Vagina (tissue), 2 donors: ENCODE measurements around the gene SIDT2. TPM values are rescaled to one million over a fixed set of nuclear protein-coding genes. Genes with fewer than 3 reads are reported as not detected.

ENCODE experiments used
- DNase-seq, 2 donors: peaks; one replicate each; pipeline ENCODE4 v3.0.0-alpha.2; 2017; ENCODE audit errors: extremely low spot score in 2 of 2
- H3K27ac ChIP-seq: fragments of 200-600 bp; sonication (generic); one replicate; pipeline ENCODE4 v1.5.1; 2019
- H3K27me3 ChIP-seq: fragments of 200-600 bp; sonication (generic); one replicate; pipeline ENCODE4 v1.5.1; 2019
- H3K36me3 ChIP-seq, 2 donors: fragments of 200-600 bp; sonication (generic); one replicate each; pipeline ENCODE4 v1.5.1; 2017 to 2019
- H3K4me1 ChIP-seq: fragments of 200-600 bp; sonication (generic); one replicate; pipeline ENCODE4 v1.5.1; 2019
- H3K4me3 ChIP-seq, 2 donors: fragments of 200-600 bp; sonication (generic); 1 replicate in 1 of 2; 2 replicates in 1 of 2; pipeline ENCODE4 v1.5.1; 2016 to 2019
- H3K9me3 ChIP-seq: fragments of 200-600 bp; sonication (generic); one replicate; pipeline ENCODE4 v1.5.1; 2019
- CTCF ChIP-seq, 3 experiments: fragments of 450-650 bp in 2 of 3; fragments of 200-600 bp in 1 of 3; sonication (generic) in 1 of 3; IDR thresholded peaks; one replicate each; pipeline ENCODE4 v1.5.1; 2017 to 2019; ENCODE audit warnings: antibody characterized with exemption in 3 of 3, mild to moderate bottlenecking in 2 of 3, moderate library complexity in 2 of 3
- POLR2A ChIP-seq, 2 donors: fragments of 450-650 bp; IDR thresholded peaks; one replicate each; pipeline ENCODE4 v1.6.1; 2017; ENCODE audit warnings: antibody characterized with exemption in 2 of 2, mild to moderate bottlenecking in 2 of 2, moderate library complexity in 2 of 2
- POLR2AphosphoS5 ChIP-seq, 2 donors: sonication (generic); formaldehyde crosslinking; IDR thresholded peaks; one replicate each; pipeline ENCODE4 v1.9.0; 2017; ENCODE audit warnings: antibody characterized with exemption in 2 of 2, mild to moderate bottlenecking in 2 of 2, low read depth in 1 of 2; ENCODE audit not compliant: insufficient read depth in 1 of 2
- intact Hi-C: fragments of 100-400 bp; cut with DNase I; formaldehyde crosslinking; loops from one replicate; pipeline ENCODE4 v1.15.1; 2023
- total RNA-seq: library from RNA; depleted of rRNA; stranded (reverse); fragments of >200 nt; gene quantifications from one replicate; pipeline ENCODE4 v1.2.3, GENCODE V29; 2016

Gene SIDT2
- total RNA-seq, 1 donor from 2014 or later, result 24.8 TPM

- TF ChIP-seq POLR2A (IDR thresholded peaks at IDR 0.05), result no peak
- no peak for TF ChIP-seq POLR2AphosphoS5 (IDR thresholded peaks at IDR 0.05; ENCODE audit: insufficient read depth in 1 of 2, low read depth in 1 of 2)
- no peak for TF ChIP-seq CTCF (IDR thresholded peaks at IDR 0.05)
- no peak for DNase-seq
- H3K27me3 ChIP-seq, result no peaks in the 10 kb centered on the region
- H3K9me3 ChIP-seq, result no peaks in the 10 kb centered on the region
- H3K4me1 ChIP-seq, result peaks cover 5% of the 10 kb centered on the region
- H3K36me3 ChIP-seq, result peaks cover 2 to 48% of the 10 kb centered on the region in 2 donors
- intact Hi-C loops, result no loop called here
- no peak overlapping the region for H3K27ac ChIP-seq
- no peak overlapping the region for H3K4me3 ChIP-seq
Observed at GRCh38 chr11:117192401-117192875, 13.9 kb downstream of the SIDT2 start.

- DNase-seq, result no peak
- TF ChIP-seq POLR2A (IDR thresholded peaks at IDR 0.05), result no peak
- Histone ChIP-seq H3K27me3 (no peaks in the 10 kb centered on the region), H3K27ac (no peak overlapping the region), H3K36me3 (peaks cover 2 to 44% of the 10 kb centered on the region in 2 donors), H3K9me3 (no peaks in the 10 kb centered on the region), H3K4me1 (peaks cover 15% of the 10 kb centered on the region), H3K4me3 (no peak overlapping the region)
- intact Hi-C loops, result no loop called here
Observed at GRCh38 chr11:117193130-117194020, 14.8 kb downstream of the SIDT2 start.

- intact Hi-C loops, result no loop called here
- Histone ChIP-seq H3K4me3 (no peak overlapping the region), H3K9me3 (no peaks in the 10 kb centered on the region), H3K27me3 (no peaks in the 10 kb centered on the region), H3K4me1 (peaks cover 21% of the 10 kb centered on the region), H3K27ac (no peak overlapping the region), H3K36me3 (peaks cover 2 to 36% of the 10 kb centered on the region in 2 donors)
- DNase-seq, result no peak
- no peak for TF ChIP-seq CTCF (IDR thresholded peaks at IDR 0.05)
- TF ChIP-seq POLR2A (IDR thresholded peaks at IDR 0.05), result no peak
- no peak for TF ChIP-seq POLR2AphosphoS5 (IDR thresholded peaks at IDR 0.05; ENCODE audit: insufficient read depth in 1 of 2, low read depth in 1 of 2)
Observed at GRCh38 chr11:117194267-117194666, 15.7 kb downstream of the SIDT2 start.

- Histone ChIP-seq H3K27ac (no peak overlapping the region), H3K9me3 (no peaks in the 10 kb centered on the region), H3K4me1 (peaks cover 21% of the 10 kb centered on the region), H3K36me3 (peaks cover 2 to 26% of the 10 kb centered on the region in 2 donors), H3K4me3 (no peak overlapping the region), H3K27me3 (no peaks in the 10 kb centered on the region)
- DNase-seq, result no peak
- no peak for TF ChIP-seq POLR2AphosphoS5 (IDR thresholded peaks at IDR 0.05; ENCODE audit: insufficient read depth in 1 of 2, low read depth in 1 of 2)
- no peak for TF ChIP-seq POLR2A (IDR thresholded peaks at IDR 0.05)
- TF ChIP-seq CTCF (IDR thresholded peaks at IDR 0.05), result no peak
- intact Hi-C loops, result no loop called here
Observed at GRCh38 chr11:117195258-117195657, 16.7 kb downstream of the SIDT2 start.

- no peak for DNase-seq
- no peaks in the 10 kb centered on the region for H3K9me3 ChIP-seq
- TF ChIP-seq CTCF (IDR thresholded peaks at IDR 0.05) (no peak), POLR2A (IDR thresholded peaks at IDR 0.05) (no peak), POLR2AphosphoS5 (IDR thresholded peaks at IDR 0.05; ENCODE audit: insufficient read depth in 1 of 2, low read depth in 1 of 2) (no peak)
- H3K27me3 ChIP-seq, result no peaks in the 10 kb centered on the region
- H3K27ac ChIP-seq, result no peak overlapping the region
- no peak overlapping the region for H3K4me3 ChIP-seq
- H3K36me3 ChIP-seq, result peaks cover 2 to 21% of the 10 kb centered on the region in 2 donors
- intact Hi-C loops, result no loop called here
- peaks cover 21% of the 10 kb centered on the region for H3K4me1 ChIP-seq
Observed at GRCh38 chr11:117195761-117196160, 17.2 kb downstream of the SIDT2 start.
